LNCaP clone FGC (cell line): ENCODE results near the gene MID1.

Experiments
- DNase-seq: peaks from one replicate; pipeline ENCODE4 v3.0.0-alpha.2; 2011; ENCODE audit warnings: low read depth
- H3K4me3 ChIP-seq: 2 replicates; pipeline ENCODE4 v1.5.1; 2011; ENCODE audit warnings: mild to moderate bottlenecking, low read depth, low read length, control low read depth
- CTCF ChIP-seq: IDR thresholded peaks from 2 replicates; pipeline ENCODE4 v1.5.1; 2012; ENCODE audit warnings: mild to moderate bottlenecking; ENCODE audit not compliant: control insufficient read depth, insufficient read depth; ENCODE audit errors: extremely low read depth

MID1 gene

GRCh38 chrX:10608099-10608498, 12.3 kb downstream of the MID1 start:
- no peak for TF ChIP-seq CTCF
- no peak overlapping the region for H3K4me3 ChIP-seq
- no peak for DNase-seq

- no peak overlapping the region for H3K4me3 ChIP-seq
- TF ChIP-seq CTCF = no peak
- no peak for DNase-seq
Observed at GRCh38 chrX:10607233-10607632, 13.2 kb downstream of the MID1 start.

DNA sequence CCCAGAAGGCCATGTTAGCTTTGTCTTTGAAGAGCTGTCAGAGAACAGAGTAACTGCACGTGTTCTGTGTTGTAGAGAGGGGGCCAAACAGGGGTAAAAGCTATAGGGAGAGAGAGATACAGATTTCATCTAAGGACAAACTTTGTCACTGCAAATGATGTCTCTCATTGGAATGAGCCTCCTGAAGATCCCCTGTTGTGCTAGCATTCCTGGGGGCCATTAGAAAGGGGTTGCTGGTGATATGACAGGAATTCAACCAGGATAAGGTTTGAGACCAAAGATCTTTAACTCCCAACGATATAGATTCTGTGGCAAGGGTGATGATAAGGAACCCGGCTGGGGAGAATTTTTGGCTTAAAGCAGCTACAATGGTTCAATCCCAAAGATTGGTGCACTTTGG, 16.8 kb downstream of the MID1 start:
- no peak for DNase-seq
- H3K4me3 ChIP-seq = no peak overlapping the region
- no peak for TF ChIP-seq CTCF

- DNase-seq = peak; percentile 71
- TF ChIP-seq CTCF = no peak
Observed at GRCh38 chrX:10602646-10603045, 17.7 kb downstream of the MID1 start.

GRCh38 chrX:10600479-10600878, 19.9 kb downstream of the MID1 start:
- no peak for TF ChIP-seq CTCF
- DNase-seq = no peak
- no peak overlapping the region for H3K4me3 ChIP-seq

More at GRCh38 chrX:10602646-10603045, 17.7 kb downstream of the MID1 start:
- H3K4me3 ChIP-seq = no peak overlapping the region

- no peak for TF ChIP-seq CTCF
- no peak for DNase-seq
- no peak overlapping the region for H3K4me3 ChIP-seq
Observed at GRCh38 chrX:10598540-10598939, 21.8 kb downstream of the MID1 start.

- no peak overlapping the region for H3K4me3 ChIP-seq
- DNase-seq = no peak
- TF ChIP-seq CTCF = peak; percentile 60
Observed at GRCh38 chrX:10597871-10598270, 22.5 kb downstream of the MID1 start.
